HG03039 (cell line): ENCODE measurements around the gene LPXN.
A peak's percentile ranks its signal among the peaks of the same experiment; 100 is the strongest.
"Not testable (repeated sequence)": the region's sequence is repeated elsewhere in the genome, so short reads cannot be mapped to it uniquely, and the experiment has no call there.

Source experiments
- ATAC-seq: cut with Tn5 transposase; IDR thresholded peaks from one replicate; pipeline ENCODE4 v1.9.1; 2021; ENCODE audit warnings: mild to moderate bottlenecking, moderate library complexity; ENCODE audit not compliant: unreplicated experiment

LPXN gene

DNA sequence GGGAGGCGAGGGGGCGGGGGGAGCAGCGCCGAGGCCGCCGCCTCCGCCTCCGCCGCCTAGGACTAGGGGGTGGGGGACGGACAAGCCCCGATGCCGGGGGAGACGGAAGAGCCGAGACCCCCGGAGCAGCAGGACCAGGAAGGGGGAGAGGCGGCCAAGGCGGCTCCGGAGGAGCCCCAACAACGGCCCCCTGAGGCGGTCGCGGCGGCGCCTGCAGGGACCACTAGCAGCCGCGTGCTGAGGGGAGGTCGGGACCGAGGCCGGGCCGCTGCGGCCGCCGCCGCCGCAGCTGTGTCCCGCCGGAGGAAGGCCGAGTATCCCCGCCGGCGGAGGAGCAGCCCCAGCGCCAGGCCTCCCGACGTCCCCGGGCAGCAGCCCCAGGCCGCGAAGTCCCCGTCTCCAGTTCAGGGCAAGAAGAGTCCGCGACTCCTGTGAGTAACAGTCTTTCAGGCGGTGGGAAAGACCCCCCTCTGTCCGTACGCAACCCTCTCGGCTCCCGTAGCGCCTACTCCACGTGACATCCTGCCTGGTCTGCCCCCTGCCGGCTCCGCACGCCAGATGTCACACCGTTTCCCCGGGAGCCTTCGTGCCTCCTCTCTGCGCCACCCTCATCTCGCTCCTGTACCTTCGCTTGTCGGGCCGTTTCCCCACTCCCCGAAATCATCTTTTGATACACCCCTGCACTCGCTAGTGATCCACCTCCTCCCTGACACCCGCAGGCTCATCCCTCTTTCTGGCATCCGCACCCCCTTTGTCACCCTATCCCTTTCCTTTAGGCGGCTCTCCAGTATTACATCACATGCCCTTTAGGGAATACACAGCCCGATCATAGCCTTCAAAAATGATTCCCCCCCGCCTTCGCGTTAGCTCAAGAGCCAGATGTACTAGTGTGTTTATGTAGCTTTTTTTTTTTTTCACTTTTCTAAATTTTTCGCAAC is 3.8 kb upstream of the LPXN start:
- peak; percentile 33 for ATAC-seq

DNA sequence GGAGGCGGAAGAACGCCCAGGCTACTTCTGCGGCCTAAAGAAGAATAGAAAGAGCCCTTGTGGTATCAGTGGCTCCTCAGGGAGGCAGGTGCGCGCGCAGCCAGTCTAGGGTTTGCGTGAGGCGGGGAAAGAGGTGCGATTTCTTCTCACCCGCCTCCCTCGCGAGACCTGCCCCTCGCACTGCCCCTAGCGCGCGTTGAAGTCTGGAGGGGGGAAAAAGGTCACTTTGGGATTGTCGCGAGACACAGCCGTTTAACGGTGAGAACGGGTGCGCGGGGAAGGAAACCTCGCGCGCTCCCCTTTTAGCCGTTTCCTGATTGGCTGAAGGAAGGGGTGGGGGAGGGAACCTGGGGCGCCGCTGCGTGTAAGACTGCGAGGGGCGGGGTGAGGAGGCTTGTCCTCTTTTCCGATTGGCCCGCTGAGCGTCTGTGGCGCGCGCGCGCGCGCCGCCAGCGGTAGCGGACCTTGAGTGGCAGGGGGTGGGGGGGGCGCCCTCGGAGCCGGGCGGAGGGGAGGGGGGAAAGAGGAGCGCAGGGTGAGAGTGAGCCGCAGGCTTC is 3.1 kb upstream of the LPXN start, which contains the start of gene ZFP91:
TSS of gene ZFP91 (plus strand) at position 429 of the 557 bp plus-strand sequence. CDS start 219 bp downstream, outside the sequence.
- peak; percentile 38 for ATAC-seq

DNA sequence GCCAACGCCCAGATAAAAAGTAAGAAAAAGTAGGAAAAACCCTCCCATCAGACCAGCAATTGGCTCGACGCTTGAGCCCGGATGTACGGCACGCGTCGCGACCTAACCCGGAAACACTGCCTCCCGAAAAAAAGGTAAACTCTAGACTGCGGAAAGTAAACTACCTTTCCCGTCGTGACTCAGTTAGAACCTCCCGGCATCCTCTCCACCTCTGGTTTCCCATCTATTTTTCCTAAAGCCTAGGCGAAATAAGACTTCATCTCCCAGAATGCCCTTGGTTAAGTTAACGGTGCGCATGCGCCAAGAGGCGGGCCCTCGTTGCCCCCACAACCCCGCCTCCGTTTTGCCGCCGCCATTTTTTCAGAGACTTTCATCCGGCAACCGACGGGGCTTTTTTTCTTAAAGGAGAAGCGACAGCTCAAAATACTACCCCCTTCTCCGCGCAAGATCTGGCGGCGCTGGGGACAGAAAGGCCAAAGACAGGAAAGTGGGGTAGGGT is 2.5 kb upstream of the LPXN start:
- no peak for ATAC-seq

DNA sequence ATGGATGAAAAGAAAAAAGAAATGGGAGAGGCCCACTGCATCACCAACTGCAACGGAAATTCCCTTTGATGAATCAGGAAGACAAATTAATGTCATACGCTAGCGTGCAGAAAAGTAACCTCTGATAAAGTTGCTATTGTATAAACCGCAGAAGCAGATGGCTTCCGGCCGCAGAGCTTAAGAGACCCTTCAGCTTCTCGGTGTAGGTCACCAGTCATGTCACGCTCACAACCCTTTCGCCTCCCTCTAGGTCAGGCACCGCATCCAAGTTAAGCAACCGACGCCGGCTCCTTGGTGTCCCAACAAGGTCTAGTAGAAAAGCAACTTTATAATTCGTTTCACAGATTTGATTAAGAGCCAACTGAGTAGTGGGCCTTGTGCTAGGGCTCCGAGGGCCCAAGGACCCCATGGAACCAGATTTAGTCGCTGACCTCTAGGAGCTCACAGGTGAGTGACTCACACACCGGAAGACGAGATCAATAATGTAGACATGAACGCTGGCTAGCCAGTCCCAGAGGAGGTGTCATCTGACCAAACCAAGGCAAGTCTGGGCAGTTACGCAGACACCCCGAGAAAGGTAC is 2.0 kb upstream of the LPXN start:
- peak; percentile 39 for ATAC-seq

DNA sequence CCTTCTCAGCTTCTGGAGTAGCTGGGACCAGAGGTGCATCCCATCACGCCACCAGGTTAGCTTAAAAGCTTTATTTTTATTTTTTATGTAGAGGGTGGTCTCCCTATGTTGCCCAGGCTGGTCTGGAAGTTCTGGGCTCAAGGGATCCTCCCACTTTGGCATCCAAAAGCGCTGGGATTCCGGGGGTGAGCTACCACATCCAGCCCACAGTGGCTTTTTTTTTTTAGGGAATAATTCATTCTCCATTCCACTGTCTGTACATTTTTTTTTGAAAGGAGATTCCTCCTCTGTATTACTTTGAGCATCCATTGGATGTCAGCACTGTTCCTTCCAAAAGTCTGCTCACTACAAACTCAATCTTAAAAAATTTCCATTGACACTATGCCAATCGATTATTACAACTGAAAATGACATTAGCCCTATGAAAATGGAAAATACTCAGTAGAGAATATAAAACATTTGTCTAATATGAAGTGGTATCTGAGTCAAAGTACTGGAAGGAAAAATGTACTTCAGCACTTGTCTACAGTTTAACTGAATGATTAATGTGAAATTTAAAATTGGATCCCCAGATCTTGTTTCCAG is 1.3 kb upstream of the LPXN start:
- ATAC-seq = no peak

DNA sequence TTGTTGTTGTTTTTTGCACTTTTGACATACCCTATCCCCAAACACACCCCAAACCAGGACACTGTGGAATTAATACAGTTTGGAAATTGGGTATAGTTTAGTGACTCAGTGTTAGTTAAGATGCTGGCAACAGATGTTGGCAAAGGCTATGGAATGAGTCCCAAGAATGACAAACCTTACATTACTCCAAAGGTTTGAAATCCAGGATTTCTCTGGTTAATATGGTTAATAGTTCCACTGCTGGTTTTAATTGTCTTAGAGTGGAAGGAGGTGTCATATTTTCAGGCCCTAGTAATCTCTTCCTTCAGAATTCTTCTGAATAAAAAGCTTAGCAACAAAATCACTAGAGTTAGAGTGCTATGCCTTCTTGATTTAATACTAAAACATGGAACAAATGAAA is 775 bp downstream of the LPXN start:
- ATAC-seq = no peak

DNA sequence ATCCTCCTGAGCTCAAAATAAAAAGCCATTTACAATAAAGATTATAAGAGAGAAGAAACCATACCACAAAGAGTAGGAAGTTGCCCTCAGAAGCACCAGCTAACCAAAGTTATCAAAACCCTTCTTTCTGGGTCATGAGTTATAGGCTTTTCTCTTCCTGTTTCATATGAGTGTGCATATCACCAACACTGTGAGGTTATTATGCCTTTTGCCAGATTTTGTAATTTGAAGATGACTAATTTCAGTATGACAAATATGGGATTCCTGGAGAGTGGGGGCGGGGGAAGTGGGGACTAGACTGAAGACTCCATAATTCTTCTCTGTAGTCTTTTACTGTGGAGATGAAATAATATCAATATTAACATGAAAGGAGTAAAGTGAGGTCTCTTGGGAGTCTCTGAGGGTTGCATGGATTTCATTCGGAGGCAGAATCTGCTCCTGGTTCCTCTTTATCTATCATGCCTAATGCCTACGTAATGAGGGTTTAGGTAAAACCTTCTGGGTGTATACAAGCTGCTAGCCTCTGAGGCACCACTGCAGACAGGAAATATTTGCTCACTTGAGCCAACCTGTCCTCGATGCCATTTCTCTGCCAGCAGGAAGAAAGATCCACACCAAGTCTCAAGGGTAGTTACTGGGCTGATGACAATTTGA is 2.1 kb downstream of the LPXN start:
- no peak for ATAC-seq

DNA sequence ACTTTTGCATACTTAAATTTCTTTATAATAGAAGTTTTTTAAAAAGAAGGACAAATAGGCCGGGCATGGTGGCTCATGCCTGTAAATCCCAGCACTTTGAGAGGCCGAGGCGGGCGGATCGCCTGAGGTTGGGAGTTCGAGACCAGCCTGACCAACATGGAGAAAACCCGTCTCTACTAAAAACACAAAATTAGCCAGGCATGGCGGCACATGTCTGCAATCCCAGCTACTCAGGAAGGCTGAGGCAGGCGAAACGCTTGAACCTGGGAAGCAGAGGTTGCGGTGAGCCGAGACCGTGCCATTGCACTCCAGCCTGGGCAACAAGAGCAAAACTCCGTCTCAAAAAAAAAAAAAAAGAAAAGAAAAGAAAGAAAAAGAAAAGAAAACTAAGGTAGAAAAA is 2.8 kb downstream of the LPXN start:
- not testable (repeated sequence) for ATAC-seq

DNA sequence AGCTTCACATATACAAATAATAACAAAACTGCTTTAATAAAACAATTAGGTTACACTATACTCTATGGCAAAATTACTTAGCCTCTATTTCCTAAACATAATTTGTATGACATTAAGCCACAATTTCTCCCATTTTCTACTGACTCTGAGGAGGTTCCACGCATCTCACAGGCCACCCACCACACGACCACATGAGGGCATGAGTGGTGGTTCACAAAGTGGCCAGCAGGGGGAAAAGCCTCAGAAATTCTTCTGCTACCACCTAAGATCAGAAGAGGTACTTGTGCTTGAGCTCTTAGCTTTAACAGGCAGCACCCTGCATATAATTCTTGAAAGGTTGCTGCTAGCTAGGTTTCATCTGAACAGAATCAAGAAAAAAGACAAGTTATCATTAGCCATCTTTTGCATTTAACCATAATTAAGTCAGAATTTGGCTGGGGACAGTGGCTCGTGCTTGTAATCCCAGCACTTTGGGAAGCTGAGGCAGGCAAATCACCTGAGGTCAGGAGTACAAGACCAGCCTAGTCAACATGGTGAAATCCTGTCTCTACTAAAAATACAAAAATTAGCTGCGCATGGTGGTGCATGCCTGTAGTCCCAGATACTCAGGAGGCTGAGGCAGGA is 7.7 kb downstream of the LPXN start:
- peak; percentile 93 for ATAC-seq

DNA sequence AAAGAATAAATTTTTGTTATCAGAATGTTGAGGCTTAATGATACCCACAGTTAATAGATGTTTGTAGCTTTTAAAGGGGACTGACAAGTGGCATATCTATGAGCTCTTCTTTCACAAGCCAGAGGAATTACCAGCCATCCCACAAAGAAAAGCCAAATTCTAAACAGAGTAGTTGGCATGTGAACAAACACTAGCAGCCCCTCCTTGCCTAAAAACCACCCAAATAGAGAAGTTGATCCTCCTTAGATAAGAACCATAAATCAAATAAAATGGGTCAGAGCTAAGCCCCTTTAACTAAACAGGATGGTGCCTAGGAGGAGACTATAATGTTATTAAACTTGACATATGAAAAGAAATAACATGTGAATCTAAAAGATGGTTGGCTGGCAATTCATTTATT is 11.4 kb downstream of the LPXN start:
- ATAC-seq = no peak

DNA sequence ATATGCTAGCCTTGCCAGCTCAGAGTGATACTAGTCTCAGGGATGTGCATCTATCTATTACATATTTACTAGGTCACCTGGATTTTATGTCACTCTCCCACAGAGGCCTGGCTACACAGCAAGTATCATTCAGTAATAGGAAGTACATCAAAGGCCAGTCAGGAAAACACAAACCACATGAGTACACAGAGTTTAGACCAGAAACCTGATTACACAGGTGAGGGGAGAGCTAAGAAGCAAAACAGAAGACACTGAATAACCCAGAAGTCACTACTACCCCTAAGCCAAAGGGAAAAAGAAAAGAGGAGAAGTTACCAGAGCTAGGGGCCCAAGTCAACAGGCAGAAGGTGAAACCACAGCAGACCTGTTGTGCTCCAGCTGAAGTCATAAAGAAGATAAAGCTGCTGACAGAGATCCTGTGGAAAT is 13.3 kb downstream of the LPXN start:
- no peak for ATAC-seq

DNA sequence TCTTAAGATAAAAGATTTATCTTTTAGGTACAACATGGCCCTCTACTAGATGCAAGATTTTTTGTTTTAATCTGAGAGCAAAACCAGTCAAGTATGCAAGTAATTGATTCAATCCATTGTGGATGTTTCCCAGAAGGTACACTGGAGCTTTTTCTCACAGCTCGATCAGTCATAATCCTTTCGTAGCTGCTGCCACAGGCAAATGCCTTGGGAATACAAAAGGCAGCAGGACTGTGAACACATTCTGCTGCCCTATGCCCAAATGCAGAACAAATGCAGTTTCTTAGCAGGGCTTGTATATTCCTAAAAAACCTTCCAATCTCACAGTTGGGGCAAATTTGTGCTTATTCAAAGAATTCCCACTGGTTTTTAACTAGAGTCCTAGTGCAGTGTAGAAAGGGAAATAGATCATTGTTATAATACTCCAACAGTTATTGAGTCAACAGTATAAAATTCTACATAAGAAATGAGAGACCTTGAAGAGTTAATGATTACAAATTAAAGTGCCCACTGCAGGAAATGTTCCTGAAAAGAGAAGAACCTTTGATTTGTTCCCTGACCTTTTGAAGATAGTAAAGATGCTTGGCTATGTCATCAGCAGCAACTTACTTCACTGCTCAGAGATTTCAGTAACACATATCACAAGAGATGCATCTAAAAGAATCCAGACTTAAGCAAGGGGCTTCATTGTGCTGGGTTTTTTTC is 14.1 kb downstream of the LPXN start:
- ATAC-seq = no peak

DNA sequence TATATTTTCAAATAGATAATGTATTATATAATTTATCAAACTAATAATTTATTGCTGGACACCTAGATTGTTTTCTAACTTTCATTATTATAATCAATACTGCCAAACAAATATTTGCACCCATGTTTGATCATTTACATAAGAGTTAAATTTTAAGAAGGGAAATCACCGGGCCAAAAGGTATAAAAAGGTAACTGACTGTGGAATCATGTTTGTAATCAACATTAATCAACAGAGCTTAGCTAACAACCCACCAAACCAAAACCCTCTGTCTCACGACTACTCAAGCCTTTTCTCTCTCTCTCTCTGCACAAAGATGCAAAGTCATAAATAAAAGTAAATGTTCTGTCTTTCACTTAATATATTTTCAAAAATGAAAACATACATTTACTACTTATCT is 14.8 kb downstream of the LPXN start:
- no peak for ATAC-seq

DNA sequence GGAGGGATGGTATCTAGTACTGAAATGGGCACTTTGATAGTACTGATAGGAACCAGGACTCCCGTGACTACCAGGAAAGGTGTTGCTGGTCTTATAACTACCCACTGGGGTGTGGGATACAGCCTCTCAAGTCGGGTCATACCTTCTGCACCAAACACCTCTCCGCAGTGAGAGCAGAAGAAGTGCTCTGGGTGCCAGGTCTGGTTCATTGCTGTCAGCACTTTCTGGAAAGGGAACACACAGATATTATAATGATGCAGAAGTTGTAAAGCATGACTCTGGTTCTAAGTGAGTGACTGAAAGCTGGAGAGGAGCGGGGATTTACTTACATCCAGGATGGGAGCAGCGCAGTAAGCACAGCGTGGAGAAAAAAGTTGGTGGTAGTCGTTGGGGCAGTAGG is 26.0 kb downstream of the LPXN start:
- ATAC-seq = no peak

DNA sequence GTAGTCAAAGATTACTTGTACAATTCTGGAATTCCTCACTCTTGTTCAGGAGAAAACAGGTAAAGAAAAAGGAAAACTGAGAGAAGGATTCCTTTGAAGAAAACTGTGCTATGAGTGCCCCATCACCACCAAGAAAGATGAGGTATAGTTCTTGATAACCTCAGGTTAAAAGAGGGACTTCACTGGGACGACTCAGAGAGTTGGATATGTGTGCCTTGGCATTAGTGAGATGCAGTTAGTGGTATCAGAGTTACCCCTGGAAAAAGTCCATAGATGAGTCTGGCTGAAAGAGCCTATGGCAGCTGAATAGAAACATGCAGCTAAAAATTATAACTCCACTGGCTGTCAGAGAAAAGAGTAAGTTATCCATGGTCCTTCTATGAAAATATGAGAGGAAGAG is 28.8 kb downstream of the LPXN start:
- no peak for ATAC-seq

DNA sequence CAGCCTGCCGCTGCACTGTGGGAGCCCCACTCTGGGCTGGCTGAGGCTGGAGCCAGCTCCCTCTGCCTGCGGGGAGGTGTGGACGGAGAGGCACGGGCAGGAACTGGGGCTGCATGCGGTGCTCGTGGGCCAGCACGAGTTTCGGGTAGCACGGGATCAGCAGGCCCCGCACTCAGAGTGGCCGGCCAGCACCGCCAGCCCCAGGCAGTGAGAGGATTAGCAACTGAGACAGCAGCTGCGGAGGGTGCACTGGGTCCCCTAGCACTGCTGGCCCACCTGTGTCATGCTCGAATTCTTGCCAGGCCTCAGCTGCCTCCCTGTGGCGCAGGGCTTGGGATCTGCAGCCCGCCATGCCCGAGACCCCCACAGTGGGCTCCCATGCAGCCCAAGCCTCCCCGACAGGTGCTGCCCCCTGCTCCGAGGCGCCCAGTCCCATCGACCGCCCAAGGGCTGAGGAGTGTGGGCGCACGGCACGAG is 43.8 kb downstream of the LPXN start:
- ATAC-seq = no peak

DNA sequence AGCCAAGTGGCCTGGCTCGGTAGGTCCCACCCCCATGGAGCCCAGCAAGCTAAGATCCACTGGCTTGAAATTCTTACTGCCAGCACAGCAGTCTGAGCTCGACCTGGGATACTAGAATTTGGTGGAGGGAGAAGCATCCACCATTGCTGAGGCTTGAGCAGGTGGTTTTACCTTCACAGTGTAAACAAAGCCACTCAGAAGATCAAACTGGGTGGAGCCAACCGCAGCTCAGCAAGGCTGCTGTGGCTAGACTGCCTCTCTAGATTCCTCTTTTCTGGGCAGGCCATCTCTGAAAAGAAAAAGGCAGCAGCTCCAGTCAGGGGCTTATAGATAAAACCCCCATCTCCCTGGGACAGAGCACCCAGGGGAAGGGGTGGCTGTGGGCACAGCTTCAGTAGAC is 45.4 kb downstream of the LPXN start:
- ATAC-seq = no peak

DNA sequence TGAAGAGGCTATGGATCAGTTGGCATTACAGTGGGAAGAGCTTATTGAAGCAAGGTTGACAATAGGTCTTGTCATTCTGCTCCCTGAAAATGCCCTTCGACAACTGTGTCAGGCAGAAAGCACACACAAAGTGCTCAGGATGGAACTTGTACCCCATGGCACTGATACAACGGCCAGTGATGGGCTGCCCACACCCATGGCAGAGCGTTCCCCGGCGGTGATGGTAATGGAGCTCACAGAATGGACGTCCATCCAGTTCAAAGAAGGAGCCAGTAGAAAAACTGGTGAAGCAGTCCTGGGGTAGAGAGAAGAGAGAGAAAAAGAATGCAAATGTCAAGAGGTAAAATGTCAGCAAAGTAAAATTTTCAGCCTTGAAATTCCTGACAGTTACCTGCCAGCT is 48.2 kb downstream of the LPXN start:
- no peak for ATAC-seq

DNA sequence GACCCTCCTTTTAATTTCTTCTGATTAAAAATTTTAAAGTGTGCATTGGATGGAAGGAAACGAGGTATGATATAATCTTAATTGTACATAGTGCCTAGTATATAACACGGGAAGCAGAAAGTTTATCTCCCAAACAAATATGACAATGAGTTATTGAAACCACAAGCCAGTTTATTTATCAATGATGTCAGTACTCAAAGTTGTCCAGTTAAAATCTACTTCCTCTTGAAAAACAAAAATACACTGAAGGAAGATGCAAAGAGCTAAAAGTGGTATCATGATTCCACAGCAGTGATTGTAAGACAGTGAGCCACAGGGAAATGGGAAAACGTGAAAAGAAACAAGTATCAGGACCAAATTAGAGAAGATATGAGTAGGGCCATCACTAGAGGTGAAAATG is 48.9 kb downstream of the LPXN start:
- no peak for ATAC-seq
